ENCODE data around the gene TMEM87A. TPM values are rescaled to one million over a fixed set of nuclear protein-coding genes. Genes with fewer than 3 reads are reported as not detected.

TMEM87A gene
- total RNA-seq, 4 donors from 2014 or later: 51.1 to 58.6 (median 55.7) TPM

- Histone ChIP-seq H3K4me3 (no peak overlapping the region), H3K27ac (no peak overlapping the region), H3K9me3 (no peaks in the 10 kb centered on the region), H3K4me1 (peaks cover 0 to 24% (median 9%) of the 10 kb centered on the region in 4 donors), H3K27me3 (no peaks in the 10 kb centered on the region), H3K36me3 (peaks cover 0 to 48% (median 0%) of the 10 kb centered on the region in 3 donors)
- TF ChIP-seq CTCF (IDR thresholded peaks at IDR 0.05): no peak
- no peak for TF ChIP-seq POLR2A (IDR thresholded peaks at IDR 0.05)
- no peak for TF ChIP-seq EP300 (IDR thresholded peaks at IDR 0.05)
- DNase-seq (ENCODE audit: low spot score in 2 of 2): no peak
- WGBS, 2 donors: 88 to 92% methylated on average over 4 of the region's 4 CpGs
These were observed 62.5 kb downstream of the TMEM87A start for GRCh38 chr15:42210696-42211095.

- DNase-seq (ENCODE audit: low spot score in 2 of 2): peak; percentile 56 to 79
- WGBS, 2 donors: 2% methylated on average over 41 to 43 of the region's 45 CpGs
- no peaks in the 10 kb centered on the region for H3K27me3 ChIP-seq
- H3K4me3 ChIP-seq: peak within 1 kb of the TSS; percentile 77 to 92 (median 86)
- no peak for TF ChIP-seq CTCF (IDR thresholded peaks at IDR 0.05)
- peak in 1 of 2 donors; percentile 41 for TF ChIP-seq POLR2A (IDR thresholded peaks at IDR 0.05)
- TF ChIP-seq EP300 (IDR thresholded peaks at IDR 0.05): peak in 1 of 2 donors; percentile 74
- H3K27ac ChIP-seq: peak within 1 kb of the TSS; percentile 45 to 87 (median 79)
- peaks cover 0 to 42% (median 0%) of the 10 kb centered on the region in 3 donors for H3K36me3 ChIP-seq
- no peaks in the 10 kb centered on the region for H3K9me3 ChIP-seq
- peaks cover 0 to 38% (median 9%) of the 10 kb centered on the region in 4 donors for H3K4me1 ChIP-seq
These were observed 65.3 kb downstream of the TMEM87A start, which contains the start of gene VPS39 for GRCh38 chr15:42207674-42208579. VPS39 (minus strand) TSS chr15:42208304; CDS start chr15:42208153, 151 bp downstream.

GRCh38 chr15:42206406-42206805, 66.8 kb downstream of the TMEM87A start:
- peaks cover 0 to 45% (median 9%) of the 10 kb centered on the region in 4 donors for H3K4me1 ChIP-seq
- H3K27ac ChIP-seq: no peak overlapping the region
- 78 to 87% methylated on average over 4 of the region's 4 CpGs for WGBS, 2 donors
- H3K36me3 ChIP-seq: peaks cover 0 to 28% (median 0%) of the 10 kb centered on the region in 3 donors
- H3K9me3 ChIP-seq: no peaks in the 10 kb centered on the region
- no peaks in the 10 kb centered on the region for H3K27me3 ChIP-seq
- no peak overlapping the region for H3K4me3 ChIP-seq
- no peak for TF ChIP-seq EP300 (IDR thresholded peaks at IDR 0.05)
- TF ChIP-seq CTCF (IDR thresholded peaks at IDR 0.05): no peak
- no peak for TF ChIP-seq POLR2A (IDR thresholded peaks at IDR 0.05)
- no peak for DNase-seq (ENCODE audit: low spot score in 2 of 2)

GRCh38 chr15:42203891-42204290, 69.3 kb downstream of the TMEM87A start:
- Histone ChIP-seq H3K27ac (no peak overlapping the region), H3K9me3 (no peaks in the 10 kb centered on the region), H3K4me3 (no peak overlapping the region), H3K36me3 (peaks cover 0 to 23% (median 0%) of the 10 kb centered on the region in 3 donors), H3K4me1 (peaks cover 0 to 45% (median 9%) of the 10 kb centered on the region in 4 donors), H3K27me3 (no peaks in the 10 kb centered on the region)
- DNase-seq (ENCODE audit: low spot score in 2 of 2): no peak
- no peak for TF ChIP-seq POLR2A (IDR thresholded peaks at IDR 0.05)
- 92 to 94% methylated on average over 3 of the region's 3 CpGs for WGBS, 2 donors

- WGBS, 2 donors: 61 to 64% methylated on average over 2 of the region's 2 CpGs
- no peak for TF ChIP-seq EP300 (IDR thresholded peaks at IDR 0.05)
- no peak for TF ChIP-seq CTCF (IDR thresholded peaks at IDR 0.05)
- TF ChIP-seq POLR2A (IDR thresholded peaks at IDR 0.05): no peak
- no peaks in the 10 kb centered on the region for H3K9me3 ChIP-seq
These were observed 70.6 kb downstream of the TMEM87A start for GRCh38 chr15:42202653-42203052.

More at GRCh38 chr15:42202653-42203052, 70.6 kb downstream of the TMEM87A start:
- peaks cover 0 to 35% (median 0%) of the 10 kb centered on the region in 3 donors for H3K36me3 ChIP-seq
- H3K27ac ChIP-seq: no peak overlapping the region
- no peak overlapping the region for H3K4me3 ChIP-seq
- H3K4me1 ChIP-seq: peaks cover 0 to 40% (median 9%) of the 10 kb centered on the region in 4 donors
- DNase-seq (ENCODE audit: low spot score in 2 of 2): no peak
- no peaks in the 10 kb centered on the region for H3K27me3 ChIP-seq
